Anterior cingulate cortex (tissue), 58 donors: ENCODE data around the gene CNST.
A peak's percentile ranks its signal among the peaks of the same experiment; 100 is the strongest.
"Not testable (repeated sequence)": the region's sequence is repeated elsewhere in the genome, so short reads cannot be mapped to it uniquely, and the experiment has no call there.

ENCODE experiments used
- DNase-seq, 58 donors: peaks; one replicate each; lab custom pipeline; 2025; lab: John Stamatoyannopoulos, UW

The CNST gene

DNA sequence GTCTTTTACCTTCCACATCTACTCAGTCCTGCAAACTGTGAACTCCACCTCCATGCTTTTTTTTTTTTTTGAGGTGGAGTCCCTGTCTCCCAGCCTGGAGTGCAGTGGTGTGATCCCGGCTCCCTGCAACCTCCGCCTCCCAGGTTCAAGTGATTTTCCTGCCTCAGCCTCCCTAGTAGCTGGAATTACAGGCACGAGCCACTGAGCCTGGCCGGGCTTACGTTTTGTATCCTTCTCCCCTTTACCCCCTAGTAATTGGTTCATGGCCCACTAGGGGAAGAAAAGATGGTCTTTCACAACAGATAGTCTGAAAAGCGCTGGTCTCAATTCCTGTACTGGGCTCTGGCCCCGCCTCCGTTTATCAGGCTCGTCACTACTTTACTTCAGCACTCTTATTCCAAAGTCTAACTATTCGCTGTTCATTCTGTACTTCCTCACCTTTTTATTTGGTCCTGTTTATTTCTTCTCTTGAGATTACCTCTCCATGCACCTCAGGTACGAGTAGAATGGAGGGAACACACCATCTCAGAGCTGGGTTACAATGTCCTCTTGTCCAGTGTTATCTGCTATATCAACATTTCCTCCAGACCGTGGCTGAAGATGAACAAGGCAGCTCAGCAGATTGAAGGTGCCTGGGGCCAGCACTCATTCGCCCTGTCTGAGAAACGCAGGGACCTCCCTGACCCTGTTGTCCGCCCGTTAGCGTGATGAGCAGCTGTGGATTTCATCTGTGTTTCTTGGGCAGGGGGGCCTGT lies 16.2 kb downstream of the CNST start:
- DNase-seq: no peak

DNA sequence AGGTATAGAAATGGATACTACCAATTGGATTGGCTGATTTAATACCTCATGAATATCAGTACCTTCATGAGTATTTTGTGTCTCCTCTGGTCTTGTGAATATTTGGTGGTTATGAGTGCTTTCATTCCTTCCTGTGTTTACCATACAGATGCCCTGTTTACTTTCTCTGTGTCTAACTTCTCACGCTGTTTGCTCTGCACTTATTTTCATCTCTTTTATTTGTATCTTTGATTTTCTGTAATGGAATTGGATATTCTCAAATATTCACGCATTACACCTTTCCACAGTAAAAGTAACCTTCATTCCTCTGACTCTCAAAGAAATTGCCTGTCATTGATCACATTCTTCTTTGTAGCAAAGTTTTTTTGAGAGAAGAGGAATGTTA lies 16.8 kb downstream of the CNST start:
- no peak for DNase-seq

DNA sequence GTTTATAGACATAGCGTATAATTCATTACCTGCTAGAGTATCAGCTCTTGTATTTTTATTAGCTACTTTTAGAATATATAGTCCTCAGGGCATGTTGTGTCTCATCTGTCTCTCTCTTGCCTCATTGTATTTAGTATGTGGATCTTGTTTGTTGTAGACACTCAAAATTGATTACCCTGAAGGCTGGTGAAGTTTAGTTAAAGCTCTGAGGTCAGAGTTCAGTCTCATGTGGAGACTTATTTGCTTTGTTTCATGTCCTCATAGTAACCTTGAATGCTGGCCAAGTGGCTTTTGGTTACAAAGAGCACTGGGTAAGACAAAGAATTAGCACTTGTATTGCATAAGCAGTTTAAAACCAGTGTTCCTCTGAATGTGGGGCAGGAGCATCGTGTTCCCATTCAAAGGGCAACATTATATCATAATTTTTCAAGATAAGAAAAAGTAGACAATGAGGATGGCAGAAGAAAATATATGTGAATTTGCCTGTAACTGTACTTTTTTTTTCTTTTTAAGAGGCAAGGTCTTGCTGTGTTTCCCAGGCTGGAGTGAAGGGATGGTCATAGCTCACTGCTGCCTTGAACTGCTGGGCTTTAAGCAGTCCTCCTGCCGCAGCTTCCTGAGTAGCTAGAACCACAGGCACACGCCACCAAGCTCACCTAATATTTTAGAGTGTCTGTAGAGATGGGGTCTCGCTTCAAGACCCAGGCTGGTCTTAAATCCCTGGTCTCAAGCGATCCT lies 17.4 kb downstream of the CNST start:
- DNase-seq: peak in 2 of 58 donors; percentile 2 to 9

DNA sequence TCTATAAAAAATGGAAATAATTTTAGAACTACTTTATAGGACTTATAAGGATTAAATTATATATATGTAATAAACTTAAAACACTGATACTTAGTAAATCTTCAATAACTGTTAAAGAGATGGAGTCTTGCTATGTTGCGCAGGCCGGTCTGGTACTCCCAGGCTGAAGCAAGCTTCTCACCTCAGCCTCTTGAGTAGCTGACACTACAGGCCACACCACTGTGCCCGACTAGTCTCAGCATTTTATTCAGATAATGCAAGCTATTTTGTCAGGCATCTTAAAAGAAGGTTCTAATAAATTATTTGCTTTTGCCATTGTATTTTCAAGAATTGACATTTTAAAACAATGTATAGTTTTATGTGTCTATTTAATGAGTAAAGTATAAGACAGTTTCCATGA lies 20.8 kb downstream of the CNST start:
- DNase-seq: no peak

DNA sequence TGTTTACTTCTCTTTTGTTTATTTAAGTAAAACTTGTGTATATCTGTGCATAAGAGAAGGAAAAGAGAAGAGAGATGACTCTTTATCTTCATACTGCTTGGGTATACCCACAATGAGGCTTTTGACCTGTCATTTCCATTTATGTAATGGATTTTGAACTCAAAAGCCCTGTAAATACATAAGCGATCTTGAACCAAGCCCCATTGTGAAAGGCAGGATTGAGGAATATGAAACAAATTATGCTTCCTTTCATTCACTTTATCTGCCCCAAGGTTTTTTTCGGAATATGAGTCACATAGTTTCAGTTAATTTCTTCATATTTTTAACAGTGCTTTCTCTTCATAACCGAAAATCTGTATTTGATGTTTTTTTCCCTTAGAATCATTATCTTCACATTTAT lies 21.4 kb downstream of the CNST start:
- DNase-seq: no peak

DNA sequence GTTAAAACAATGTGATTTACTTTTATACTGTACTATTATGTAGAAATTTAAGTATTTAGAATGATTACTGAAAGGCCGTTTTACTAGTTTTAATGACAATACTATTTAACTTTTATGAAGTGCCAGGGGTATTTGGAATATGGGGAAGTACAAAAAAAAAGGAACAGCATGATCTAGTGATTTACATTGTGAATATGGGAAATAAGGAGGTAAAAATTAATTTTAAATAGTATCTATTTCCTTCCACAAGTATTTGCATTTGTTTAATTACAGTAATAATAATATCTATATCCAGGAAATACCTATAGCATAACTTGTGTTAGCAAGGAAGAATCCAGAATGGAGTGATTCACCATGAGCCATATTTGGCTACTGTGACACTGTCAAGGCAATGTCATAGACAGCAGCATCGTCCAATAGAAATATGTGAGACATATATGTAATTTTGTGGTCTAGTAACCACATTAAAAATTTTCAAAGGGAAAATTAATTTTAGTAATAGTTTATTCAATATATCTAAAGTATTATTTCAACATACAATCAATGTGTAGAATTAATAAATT lies 22.0 kb downstream of the CNST start:
- DNase-seq: no peak

DNA sequence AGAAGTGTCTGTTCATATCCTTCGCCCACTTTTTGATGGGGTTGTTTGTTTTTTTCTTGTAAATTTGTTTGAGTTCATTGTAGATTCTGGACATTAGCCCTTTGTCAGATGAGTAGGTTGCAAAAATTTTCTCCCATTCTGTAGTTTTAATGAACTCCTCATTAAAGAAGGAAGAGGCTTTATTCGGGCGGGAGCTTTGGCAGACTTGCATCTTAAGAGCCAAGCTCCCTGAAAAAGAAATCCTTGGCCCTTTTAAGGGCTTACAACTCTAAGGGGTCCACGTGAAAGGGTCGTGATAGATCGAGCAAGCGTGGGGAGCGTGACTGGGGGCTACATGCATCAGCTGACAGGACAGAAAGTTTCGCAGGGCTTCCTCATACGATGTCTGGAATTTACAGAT lies 23.7 kb downstream of the CNST start:
- not testable (repeated sequence) for DNase-seq

DNA sequence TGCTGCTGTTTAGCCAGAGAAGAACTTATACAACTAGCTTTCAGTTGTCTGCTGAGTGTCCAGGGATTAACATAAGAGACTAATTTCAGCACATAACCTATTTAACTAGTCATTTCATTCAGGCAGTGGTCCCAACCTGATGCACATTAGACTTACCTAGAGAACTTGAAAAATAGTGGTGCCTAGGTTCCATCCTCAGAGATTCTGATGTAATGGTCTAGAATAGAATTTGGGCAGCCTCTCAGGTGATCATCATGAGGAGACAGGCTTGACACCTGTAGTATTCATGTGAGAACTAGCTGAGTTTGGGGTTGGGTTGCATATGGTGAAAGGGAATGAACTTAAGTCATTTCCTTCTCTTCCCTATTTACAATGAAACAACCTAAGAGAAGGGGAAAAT lies 24.8 kb downstream of the CNST start:
- DNase-seq: no peak

DNA sequence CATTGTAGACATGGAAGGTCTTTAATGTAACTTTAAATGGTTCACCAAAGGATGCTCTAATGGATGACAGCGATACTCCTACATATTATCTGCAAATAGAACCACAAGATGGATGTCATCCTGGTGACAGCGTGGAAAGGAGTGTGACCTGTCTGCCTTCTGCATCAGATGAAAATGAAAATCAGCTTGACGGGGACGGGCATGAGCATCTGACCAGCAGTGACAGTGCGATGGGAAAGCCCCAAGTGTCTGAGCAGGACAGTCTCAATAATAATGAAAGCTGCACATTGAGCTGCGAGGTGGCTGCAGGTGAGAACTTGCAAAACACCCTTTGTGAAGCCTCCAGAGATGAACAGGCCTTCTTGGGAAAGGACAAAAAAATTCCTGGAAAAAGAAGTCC lies 25.2 kb downstream of the CNST start:
- no peak for DNase-seq

DNA sequence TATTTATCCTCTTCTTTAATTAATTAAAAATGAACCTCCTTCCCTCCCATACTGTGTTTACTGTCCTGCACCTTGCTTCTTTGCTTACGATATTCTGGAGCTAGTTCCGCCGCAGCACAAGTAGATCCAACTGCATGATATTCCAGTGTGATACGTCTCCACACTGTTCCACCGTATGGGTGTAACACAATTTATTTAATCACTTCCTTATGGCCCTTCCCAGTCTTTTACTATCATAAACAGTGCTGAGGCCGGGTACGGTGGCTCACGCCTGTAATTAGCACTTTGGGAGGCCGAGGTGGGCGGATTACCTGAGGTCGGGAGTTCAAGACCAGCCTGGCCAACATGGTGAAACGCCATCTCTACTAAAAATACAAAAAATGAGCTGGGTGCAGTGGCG lies 25.7 kb downstream of the CNST start:
- DNase-seq: no peak

DNA sequence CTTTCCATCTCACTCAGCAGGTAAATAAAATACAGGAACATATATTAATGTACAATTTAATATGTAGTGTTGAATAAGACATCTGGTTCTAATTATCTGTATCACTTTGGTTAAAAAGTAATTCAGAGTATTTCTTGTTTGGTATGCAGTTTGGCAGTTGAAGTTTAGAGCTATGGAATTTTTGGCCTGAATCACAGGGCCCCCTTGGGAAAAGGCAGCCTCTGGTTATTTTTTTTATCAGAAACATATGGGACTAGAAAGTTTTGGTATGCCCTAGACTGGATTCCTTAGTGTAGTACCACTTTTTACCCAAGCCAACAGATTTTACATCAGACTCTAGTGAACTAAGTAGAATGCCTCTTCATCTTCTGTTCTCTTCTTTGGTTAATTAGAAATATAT lies 26.4 kb downstream of the CNST start:
- no peak for DNase-seq

DNA sequence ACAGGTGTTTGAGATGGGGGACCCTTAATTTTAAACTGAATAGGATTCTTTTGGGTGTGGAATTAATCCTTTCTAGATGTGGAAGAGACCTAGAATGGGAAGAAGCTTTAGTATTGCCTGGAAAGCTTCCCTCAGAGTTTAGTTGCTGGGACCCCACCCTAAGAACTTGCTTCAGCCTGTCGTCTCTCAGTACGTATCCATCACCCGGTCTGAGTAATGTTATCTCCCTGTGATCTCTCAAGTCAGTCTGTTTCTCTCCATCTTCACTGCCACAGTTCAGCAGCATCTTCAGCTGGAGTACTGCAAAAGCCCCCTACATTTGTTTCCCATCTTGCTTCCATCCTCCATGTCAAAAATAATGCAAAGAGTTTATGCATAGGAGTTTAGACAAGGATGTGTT lies 28.9 kb downstream of the CNST start:
- no peak for DNase-seq

DNA sequence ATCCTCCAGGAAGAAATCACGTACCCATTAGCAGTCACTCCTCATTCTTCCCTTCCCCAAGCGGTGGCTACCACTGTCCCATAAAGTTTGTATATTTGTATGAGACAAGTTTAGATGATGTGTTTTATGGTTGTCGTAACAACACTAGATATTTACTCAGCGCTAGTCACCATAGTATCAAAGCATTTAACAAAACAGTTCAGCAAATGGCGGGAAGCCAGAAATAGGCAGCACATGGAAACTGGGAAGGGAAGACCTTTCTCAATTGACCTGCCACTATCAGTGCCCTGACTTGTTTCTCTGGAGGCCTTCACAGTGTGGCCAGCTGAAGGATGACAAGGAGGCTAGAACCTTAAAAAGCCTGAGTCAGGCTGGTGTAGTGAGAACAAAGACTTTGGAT lies 31.1 kb downstream of the CNST start:
- no peak for DNase-seq

DNA sequence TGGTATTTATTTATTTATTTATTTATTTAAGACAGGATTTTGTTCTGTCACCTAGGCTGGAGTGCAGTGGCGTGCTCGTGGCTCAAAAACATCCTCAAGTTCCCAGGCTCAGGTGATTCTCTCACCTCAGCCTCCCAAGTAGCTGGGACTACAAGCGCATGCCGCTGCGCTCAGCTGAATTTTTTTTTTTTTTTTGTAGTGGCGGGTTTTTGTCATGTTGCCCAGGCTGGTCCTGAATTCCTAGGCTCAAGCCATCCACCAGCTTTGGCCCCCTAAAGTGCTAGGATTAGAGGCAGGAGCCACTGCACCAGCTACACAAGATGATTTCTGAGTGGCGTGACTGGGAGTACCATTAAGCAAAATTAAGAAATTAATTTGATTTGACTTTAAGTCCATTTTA lies 31.7 kb downstream of the CNST start:
- no peak for DNase-seq

DNA sequence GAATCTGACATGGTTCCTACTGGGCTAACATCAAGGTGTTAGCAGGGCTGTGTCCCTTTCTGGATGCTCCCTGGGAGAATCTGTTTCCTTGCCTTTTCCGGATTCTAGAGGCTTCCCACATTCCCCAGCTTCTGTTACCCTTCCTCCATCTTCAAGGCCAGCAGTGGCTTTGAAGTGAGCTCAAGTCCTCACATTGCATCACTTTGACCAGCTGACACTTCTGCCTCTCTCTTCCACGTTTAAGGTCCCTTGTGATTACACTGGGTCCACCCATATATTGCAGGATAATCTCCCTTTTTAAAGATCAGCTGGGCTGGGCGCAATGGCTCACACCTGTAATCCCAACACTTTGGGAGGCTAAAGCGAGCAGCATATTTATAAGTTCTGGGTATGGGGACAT lies 33.1 kb downstream of the CNST start:
- no peak for DNase-seq

DNA sequence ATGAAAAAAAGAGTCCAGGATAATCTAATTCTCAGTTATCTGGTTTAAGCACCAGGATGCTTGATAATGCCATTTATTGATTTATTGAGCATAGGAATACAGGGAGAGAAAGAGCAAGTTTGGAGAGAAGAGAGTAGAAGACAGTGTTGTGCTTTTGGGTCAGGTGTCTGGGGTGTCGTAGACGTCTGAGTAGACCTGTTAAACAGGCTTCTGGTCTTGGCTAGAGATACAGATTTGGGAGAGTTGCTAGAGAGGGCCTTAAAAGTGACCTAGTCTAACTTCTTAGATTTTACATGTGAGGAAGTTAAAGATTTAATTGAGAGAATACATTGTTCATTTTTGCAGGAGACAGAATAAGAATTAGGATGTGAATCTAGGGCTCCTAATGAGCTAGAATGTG lies 34.3 kb downstream of the CNST start:
- no peak for DNase-seq

DNA sequence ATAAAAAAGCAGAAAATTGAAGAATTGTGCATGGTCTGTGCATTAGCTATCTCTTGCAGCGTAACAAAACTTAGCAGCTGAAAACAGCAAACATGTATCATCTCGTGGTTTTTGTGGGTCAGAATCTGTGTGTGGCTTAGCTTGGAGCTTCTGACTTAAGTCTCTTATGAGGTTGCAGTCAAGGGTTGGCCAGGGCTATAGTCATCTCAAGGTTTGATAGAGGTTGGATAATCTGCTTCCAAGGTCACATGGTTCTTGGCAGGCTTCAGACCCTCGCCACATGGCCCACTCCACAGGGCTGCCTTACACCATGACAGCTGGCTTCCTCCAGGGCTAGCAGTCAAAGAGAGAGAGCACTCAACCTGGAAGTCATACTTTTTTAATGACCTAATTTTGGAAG lies 35.9 kb downstream of the CNST start:
- DNase-seq: no peak

DNA sequence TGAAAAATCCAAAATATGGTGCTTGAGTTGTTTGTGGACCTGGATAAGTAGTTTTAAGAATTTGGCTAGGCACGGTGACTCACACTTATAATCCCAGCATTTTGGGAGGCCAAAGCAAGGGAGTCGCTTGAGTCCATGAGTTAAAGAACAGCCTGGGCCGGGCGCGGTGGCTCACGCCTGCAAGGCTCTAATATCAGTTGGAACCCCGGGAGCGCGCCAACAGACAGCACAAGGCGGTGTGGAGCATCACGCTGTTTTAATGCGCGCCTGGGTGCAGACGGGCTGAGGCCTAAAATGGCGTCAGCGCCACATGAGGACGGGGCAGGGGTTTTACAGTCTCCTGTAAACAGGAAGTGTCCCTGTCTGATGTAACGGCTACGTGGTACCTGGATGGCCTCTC lies 39.0 kb downstream of the CNST start:
- not testable (repeated sequence) for DNase-seq

DNA sequence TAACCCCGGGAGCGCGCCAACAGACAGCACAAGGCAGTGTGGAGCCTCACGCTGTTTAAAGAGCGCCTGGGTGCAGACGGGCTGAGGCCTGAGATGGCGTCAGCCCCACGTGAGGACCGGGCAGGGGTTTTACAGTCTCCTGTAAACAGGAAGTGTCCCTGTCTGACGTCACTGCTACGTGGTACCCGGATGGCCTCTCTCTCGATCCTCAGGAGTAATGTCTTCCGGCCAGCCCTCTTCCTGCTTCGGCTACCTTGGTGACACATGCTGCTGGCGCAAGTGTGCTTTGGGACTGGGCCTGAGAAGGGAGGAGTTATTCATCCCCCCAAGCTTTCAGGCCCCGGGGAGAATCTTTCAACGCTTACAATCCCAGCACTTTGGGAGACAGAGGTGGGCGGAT lies 41.2 kb downstream of the CNST start:
- DNase-seq: no peak

DNA sequence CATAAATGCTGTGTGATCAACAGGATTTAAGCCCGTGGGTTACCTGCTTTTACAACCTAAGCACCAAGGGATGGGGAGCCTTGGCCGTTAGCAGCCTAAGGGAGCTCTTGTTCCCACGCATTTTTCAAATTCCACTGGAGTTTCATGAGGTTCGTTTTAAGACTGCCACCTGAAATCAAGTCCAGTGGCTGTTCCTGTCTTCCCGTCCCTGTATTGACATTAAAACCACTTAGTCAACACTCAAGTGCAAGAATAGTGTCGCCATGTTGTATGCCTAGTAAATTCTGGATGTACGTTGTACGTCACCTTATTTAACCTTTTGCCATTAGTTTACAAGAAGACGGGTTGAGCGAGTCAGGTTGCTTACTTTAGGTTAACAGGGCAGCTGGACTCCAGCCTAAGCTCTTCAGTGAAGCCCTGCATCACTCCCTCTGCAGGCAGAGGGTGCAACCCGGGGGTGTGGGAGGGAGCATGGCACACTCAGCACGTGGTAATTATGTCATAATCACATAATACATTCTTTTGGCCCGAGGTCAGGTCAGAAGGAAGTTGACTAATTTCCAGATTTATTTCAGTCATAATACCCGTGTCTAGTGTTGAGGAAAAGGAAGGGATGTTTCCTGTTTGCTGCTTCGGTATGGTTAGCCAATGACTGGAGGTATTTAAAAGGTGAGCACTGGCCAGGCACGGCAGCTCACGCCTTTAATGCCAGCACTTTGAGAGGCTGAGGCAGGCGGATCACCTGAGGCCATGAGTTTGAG lies 42.5 kb downstream of the CNST start:
- no peak for DNase-seq

DNA sequence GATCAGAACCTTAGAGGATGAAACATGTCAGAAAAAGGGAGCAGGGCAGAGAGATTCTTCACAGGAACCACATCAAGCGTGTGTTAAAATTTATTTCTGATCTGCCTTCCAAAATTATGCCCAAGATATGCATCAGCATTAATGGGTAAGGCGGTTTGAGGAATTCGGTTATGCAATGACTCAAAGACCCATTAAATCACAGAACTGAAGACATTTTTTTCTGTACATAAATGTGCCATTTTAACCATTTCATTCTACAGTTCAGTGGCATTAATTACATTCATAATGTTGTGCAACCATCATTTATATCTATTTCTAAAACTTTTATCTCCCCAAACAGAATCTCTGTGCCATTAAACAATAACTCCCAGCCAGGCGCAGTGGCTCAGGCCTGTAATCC lies 43.4 kb downstream of the CNST start:
- no peak for DNase-seq
